GM12872 (cell line): Measurements from ENCODE around the gene TDRD5.

ENCODE experiments used
- CTCF ChIP-seq: IDR thresholded peaks from 3 replicates; pipeline ENCODE4 v1.5.1; 2011; ENCODE audit warnings: low read depth, mild to moderate bottlenecking, low read length, moderate library complexity; ENCODE audit not compliant: insufficient read depth

The TDRD5 gene

GRCh38 chr1:179599623-179600249 is 8.1 kb downstream of the TDRD5 start:
- TF ChIP-seq CTCF = peak; percentile 38; the same call in 2 of the 3 replicates

GRCh38 chr1:179601093-179601492 is 9.5 kb downstream of the TDRD5 start:
- TF ChIP-seq CTCF = no peak

GRCh38 chr1:179612361-179612760 is 20.7 kb downstream of the TDRD5 start:
- no peak for TF ChIP-seq CTCF

GRCh38 chr1:179630719-179631118 is 39.1 kb downstream of the TDRD5 start:
- TF ChIP-seq CTCF = no peak

GRCh38 chr1:179632868-179633267 is 41.2 kb downstream of the TDRD5 start:
- TF ChIP-seq CTCF = no peak

- no peak for TF ChIP-seq CTCF
Measured at GRCh38 chr1:179637211-179637860, 45.7 kb downstream of the TDRD5 start.

GRCh38 chr1:179661018-179661417 is 69.4 kb downstream of the TDRD5 start:
- no peak for TF ChIP-seq CTCF
